IMR-90 (cell line): ENCODE results near the gene ZSWIM5. TPM values are rescaled to one million over a fixed set of nuclear protein-coding genes. Genes with fewer than 3 reads are reported as not detected.

Experiments
- ATAC-seq: fragments of 200-7000 bp; cut with Tn5 transposase; 2 replicates; pipeline ENCODE4 v1.9.1; 2020; ENCODE audit warnings: low read depth, mild to moderate bottlenecking, moderate library complexity
- BruUV-seq: library from RNA; stranded (reverse); fragments of 400-500 nt; replicated peaks from 2 replicates; lab custom pipeline; 2021; lab: Mats Ljungman, UMichigan
- CTCF ChIA-PET: fragments of 300-600 bp; formaldehyde crosslinking; extraction: SDS; loops from one replicate; lab custom pipeline; 2021; ENCODE audit warnings: antibody characterized with exemption; lab: Yijun Ruan, JAX
- POLR2A ChIA-PET: fragments of 300-600 bp; sonication (Branson Sonifier 250); formaldehyde crosslinking; loops from one replicate; lab custom pipeline; 2022; ENCODE audit warnings: antibody characterized with exemption; ENCODE audit not compliant: unreplicated experiment; lab: Charles Lee
- DNase-seq: peaks from one replicate; pipeline ENCODE4 v3.0.0; 2013
- H2AFZ ChIP-seq: replicated peaks from 2 replicates; pipeline ENCODE3; 2013; ENCODE audit warnings: low read length, mild to moderate bottlenecking; ENCODE audit not compliant: poor library complexity
- H2AK5ac ChIP-seq: 2 replicates; pipeline ENCODE4 v1.6.1; 2013; ENCODE audit warnings: low read depth, low read length, inconsistent platforms
- H2AK9ac ChIP-seq: replicated peaks from 2 replicates; pipeline ENCODE3; 2013; ENCODE audit warnings: mild to moderate bottlenecking, low read depth, low read length, moderate library complexity; ENCODE audit not compliant: poor library complexity
- H2BK120ac ChIP-seq: 2 replicates; pipeline ENCODE4 v1.6.1; 2013; ENCODE audit warnings: low read depth, low read length, inconsistent platforms
- H2BK15ac ChIP-seq: 3 replicates; pipeline ENCODE4 v1.6.1; 2013; ENCODE audit warnings: low read depth, low read length, inconsistent platforms
- H2BK20ac ChIP-seq: 2 replicates; pipeline ENCODE4 v1.6.1; 2013; ENCODE audit warnings: low read depth, mild to moderate bottlenecking, inconsistent platforms, low read length, moderate library complexity
- H2BK5ac ChIP-seq: 2 replicates; pipeline ENCODE4 v1.6.1; 2013; ENCODE audit warnings: mild to moderate bottlenecking, low read depth, low read length, inconsistent platforms; ENCODE audit not compliant: poor library complexity, severe bottlenecking
- H3K14ac ChIP-seq: replicated peaks from 2 replicates; pipeline ENCODE4 v1.6.1; 2013; ENCODE audit warnings: low read depth, low read length, inconsistent platforms
- H3K18ac ChIP-seq: 2 replicates; pipeline ENCODE4 v1.6.1; 2013; ENCODE audit warnings: low read depth, low read length, control low read depth
- H3K23ac ChIP-seq: 2 replicates; pipeline ENCODE4 v1.6.1; 2013; ENCODE audit warnings: low read depth, low read length, inconsistent platforms
- H3K27ac ChIP-seq: 2 replicates; pipeline ENCODE4 v1.5.1; 2013; ENCODE audit warnings: mild to moderate bottlenecking, control low read depth, low read length; ENCODE audit not compliant: insufficient read depth
- H3K27me3 ChIP-seq: 2 replicates; pipeline ENCODE4 v1.6.1; 2013; ENCODE audit warnings: low read length; ENCODE audit not compliant: control insufficient read depth, insufficient read depth
- H3K36me3 ChIP-seq: 2 replicates; pipeline ENCODE4 v1.6.1; 2013; ENCODE audit warnings: low read length, mixed read lengths; ENCODE audit not compliant: control insufficient read depth, insufficient read depth
- H3K4ac ChIP-seq: 2 replicates; pipeline ENCODE4 v1.6.1; 2013; ENCODE audit warnings: low read depth, low read length, inconsistent platforms
- H3K4me1 ChIP-seq: 2 replicates; pipeline ENCODE4 v1.6.1; 2013; ENCODE audit warnings: low read length, mixed read lengths; ENCODE audit not compliant: control insufficient read depth, insufficient read depth
- H3K4me2 ChIP-seq: 2 replicates; pipeline ENCODE4 v1.6.1; 2013; ENCODE audit warnings: low read depth, mild to moderate bottlenecking, control low read depth, low read length, moderate library complexity
- H3K4me3 ChIP-seq: 2 replicates; pipeline ENCODE4 v1.5.1; 2013; ENCODE audit warnings: low read depth, mild to moderate bottlenecking, control low read depth, low read length, moderate library complexity; ENCODE audit not compliant: insufficient read depth
- H3K56ac ChIP-seq: 2 replicates; pipeline ENCODE4 v1.6.1; 2013; ENCODE audit warnings: low read length, inconsistent platforms; ENCODE audit not compliant: insufficient read depth; ENCODE audit errors: extremely low read depth
- H3K79me1 ChIP-seq, 2 experiments: 2 replicates each; pipeline ENCODE4 v1.6.1; 2013; ENCODE audit warnings: low read length in 2 of 2, inconsistent platforms in 1 of 2, low read depth in 1 of 2
- H3K9ac ChIP-seq: 2 replicates; pipeline ENCODE4 v1.6.1; 2013; ENCODE audit warnings: low read depth, low read length, control low read depth
- H3K9me1 ChIP-seq: 2 replicates; pipeline ENCODE4 v1.6.1; 2013; ENCODE audit warnings: low read length, inconsistent platforms; ENCODE audit not compliant: insufficient read depth
- H3K9me3 ChIP-seq: 2 replicates; pipeline ENCODE4 v1.6.1; 2013; ENCODE audit warnings: low read length; ENCODE audit not compliant: control insufficient read depth, insufficient read depth
- H4K20me1 ChIP-seq: 2 replicates; pipeline ENCODE4 v1.6.1; 2013; ENCODE audit warnings: low read length, inconsistent platforms; ENCODE audit not compliant: insufficient read depth
- H4K5ac ChIP-seq: 2 replicates; pipeline ENCODE4 v1.6.1; 2013; ENCODE audit warnings: mild to moderate bottlenecking, low read depth, low read length, control low read depth
- H4K8ac ChIP-seq, 2 experiments: 2 replicates each; pipeline ENCODE4 v1.6.1; 2013; ENCODE audit warnings: low read depth in 2 of 2, low read length in 2 of 2, control low read depth in 1 of 2, inconsistent platforms in 1 of 2
- H4K91ac ChIP-seq: 2 replicates; pipeline ENCODE4 v1.6.1; 2013; ENCODE audit warnings: low read depth, low read length, inconsistent platforms; ENCODE audit not compliant: insufficient read depth
- CTCF ChIP-seq: conservative IDR thresholded peaks from 2 replicates; pipeline ENCODE4 v1.5.1; 2012; ENCODE audit warnings: mild to moderate bottlenecking, low read depth, low read length, improper control_type of control experiment
- FOS ChIP-seq: fragments of 150-350 bp; IDR thresholded peaks from 2 replicates; pipeline ENCODE4 v1.6.1; 2016; ENCODE audit warnings: low read depth, low read length
- MAZ ChIP-seq: IDR thresholded peaks from 2 replicates; pipeline ENCODE4 v1.6.1; 2012; ENCODE audit warnings: low read depth, mild to moderate bottlenecking, low read length, improper control_type of control experiment, moderate library complexity, borderline replicate concordance
- NFE2L2 ChIP-seq: fragments of 150-350 bp; IDR thresholded peaks from 2 replicates; pipeline ENCODE4 v1.6.1; 2016; ENCODE audit warnings: low read depth, mild to moderate bottlenecking, low read length
- WGBS, 2 experiments: methylation state at CpG; one replicate each; pipeline versions ENCODE4 v1.1.5 to v1.1.7; 2013; ENCODE audit warnings: missing lambda C conversion rate in 2 of 2; ENCODE audit not compliant: insufficient read length in 1 of 2; ENCODE audit errors: extremely low coverage in 2 of 2; 5-methylcytosine and 5-hydroxymethylcytosine counted together
- dilution Hi-C: fragments of 300-500 bp; cut with HindIII; formaldehyde crosslinking; loops from one replicate; pipeline ENCODE4 v1.14.3; 2018; ENCODE audit warnings: low sequenced_read_pairs; ENCODE audit not compliant: unreplicated experiment
- in situ Hi-C: fragments of 300-500 bp; cut with MboI; formaldehyde crosslinking; loops from 3 replicates; pipeline ENCODE4 v1.14.3; 2019; ENCODE audit warnings: low sequenced_read_pairs, inconsistent platforms, mixed read lengths
- intact Hi-C: fragments of 100-400 bp; cut with micrococcal nuclease; formaldehyde crosslinking; loops from 2 replicates; pipeline ENCODE4 v1.10.0; 2022
- polyA plus RNA-seq, 3 experiments: library from polyadenylated mRNA; depleted of rRNA; stranded (reverse); fragments of >200 nt; gene quantifications; 2 replicates each; pipeline ENCODE4 v1.2.3, GENCODE V29; 2012; ENCODE audit warnings: low replicate concordance in 1 of 3
- total RNA-seq: library from RNA; depleted of rRNA; stranded (reverse); fragments of >200 nt; gene quantifications from 2 replicates; pipeline ENCODE4 v1.2.3, GENCODE V29; 2012
- TF ChIP-seq, protein P1 (sequence below): fragments of 150-350 bp; IDR thresholded peaks from 2 replicates; pipeline ENCODE4 v1.6.1; 2017; ENCODE audit warnings: mild to moderate bottlenecking, antibody characterized with exemption, low read length, low read depth

The ZSWIM5 gene
- total and polyA plus RNA-seq, 2 of the 4 experiments (the other 2 are of a cell fraction) = under 0.01 to 0.03 TPM

DNA sequence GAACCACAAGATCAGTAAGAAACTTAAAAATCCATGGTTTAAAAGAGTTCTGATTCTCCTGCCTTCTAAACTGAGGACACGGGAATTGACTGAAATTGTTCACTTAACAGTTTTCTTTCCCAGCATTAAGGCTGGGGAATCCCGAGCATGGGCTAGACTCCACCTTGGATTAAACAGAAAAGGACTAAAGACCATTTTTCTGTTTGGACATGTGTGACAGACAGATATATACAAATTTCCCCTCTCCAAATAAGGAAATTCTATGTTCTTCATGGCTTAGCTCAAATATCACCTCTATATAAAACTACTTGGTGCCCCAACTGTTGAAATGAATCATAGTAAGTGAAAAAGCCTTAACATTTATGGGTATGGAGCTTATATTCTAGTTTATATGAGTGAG is 109.3 kb downstream of the ZSWIM5 start:
- Histone ChIP-seq H3K4me3 (no peak overlapping the region), H3K23ac (no peak overlapping the region), H3K9ac (no peak overlapping the region), H2AK9ac (no peak overlapping the region), H2BK15ac (no peak overlapping the region), H3K4me1 (no peaks in the 10 kb centered on the region), H2AK5ac (no peak overlapping the region), H3K27me3 (peaks cover 3% of the 10 kb centered on the region), H3K36me3 (no peaks in the 10 kb centered on the region), H4K5ac (no peak overlapping the region), H3K27ac (no peak overlapping the region), H3K9me3 (no peaks in the 10 kb centered on the region), H3K18ac (no peak overlapping the region), H3K4ac (no peak overlapping the region), H3K4me2 (no peak overlapping the region), H3K9me1 (no peaks in the 10 kb centered on the region), H3K56ac (no peak overlapping the region), H2BK120ac (no peak overlapping the region), H4K8ac (no peak overlapping the region), H3K79me1 (no peaks in the 10 kb centered on the region), H2AFZ (no peak overlapping the region), H2BK20ac (no peak overlapping the region), H3K14ac (no peak overlapping the region), H4K91ac (no peak overlapping the region), H4K20me1 (no peaks in the 10 kb centered on the region), H2BK5ac (no peak overlapping the region)
- no peak for DNase-seq
- TF ChIP-seq, protein P1, sequence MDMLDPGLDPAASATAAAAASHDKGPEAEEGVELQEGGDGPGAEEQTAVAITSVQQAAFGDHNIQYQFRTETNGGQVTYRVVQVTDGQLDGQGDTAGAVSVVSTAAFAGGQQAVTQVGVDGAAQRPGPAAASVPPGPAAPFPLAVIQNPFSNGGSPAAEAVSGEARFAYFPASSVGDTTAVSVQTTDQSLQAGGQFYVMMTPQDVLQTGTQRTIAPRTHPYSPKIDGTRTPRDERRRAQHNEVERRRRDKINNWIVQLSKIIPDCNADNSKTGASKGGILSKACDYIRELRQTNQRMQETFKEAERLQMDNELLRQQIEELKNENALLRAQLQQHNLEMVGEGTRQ = no peak
- TF ChIP-seq NFE2L2 (no peak), MAZ (no peak), CTCF (no peak), FOS (no peak)
- dilution Hi-C loops = no loop called here
- in situ Hi-C loops = no loop called here
- no TSS peak for BruUV-seq
- ChIA-PET POLR2A (no interaction called here), CTCF (no interaction called here)
- no CpG with 5 or more reads among the region's 2 CpGs for WGBS, 2 experiments
- ATAC-seq = no peak
- intact Hi-C loops = no loop called here
